HG03045 (cell line): ENCODE results near the gene IQGAP2.
"Not testable (repeated sequence)": the region's sequence is repeated elsewhere in the genome, so short reads cannot be mapped to it uniquely, and the experiment has no call there.

ENCODE experiments used
- ATAC-seq: cut with Tn5 transposase; IDR thresholded peaks from one replicate; pipeline ENCODE4 v1.9.1; 2021; ENCODE audit warnings: mild to moderate bottlenecking, moderate library complexity; ENCODE audit not compliant: unreplicated experiment

IQGAP2 gene

DNA sequence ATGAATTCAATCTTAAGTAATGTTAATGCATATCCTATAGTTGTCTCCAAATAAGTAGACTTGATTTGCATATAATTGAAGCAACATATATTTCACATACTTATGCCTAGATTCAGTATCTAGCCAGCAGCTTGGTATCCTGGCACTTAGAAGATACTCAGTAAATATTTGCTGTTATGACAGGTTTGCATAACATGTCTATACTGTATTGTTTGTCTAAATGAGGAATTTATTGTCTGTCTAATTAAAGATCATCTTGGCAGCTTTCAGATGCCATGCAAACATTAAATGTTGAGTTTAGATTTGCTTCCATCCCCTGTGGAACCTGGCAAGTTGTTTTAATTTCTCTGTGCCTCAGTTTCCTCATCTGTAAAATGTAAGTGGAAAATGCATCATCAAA, 9.4 kb downstream of the IQGAP2 start:
- no peak for ATAC-seq

DNA sequence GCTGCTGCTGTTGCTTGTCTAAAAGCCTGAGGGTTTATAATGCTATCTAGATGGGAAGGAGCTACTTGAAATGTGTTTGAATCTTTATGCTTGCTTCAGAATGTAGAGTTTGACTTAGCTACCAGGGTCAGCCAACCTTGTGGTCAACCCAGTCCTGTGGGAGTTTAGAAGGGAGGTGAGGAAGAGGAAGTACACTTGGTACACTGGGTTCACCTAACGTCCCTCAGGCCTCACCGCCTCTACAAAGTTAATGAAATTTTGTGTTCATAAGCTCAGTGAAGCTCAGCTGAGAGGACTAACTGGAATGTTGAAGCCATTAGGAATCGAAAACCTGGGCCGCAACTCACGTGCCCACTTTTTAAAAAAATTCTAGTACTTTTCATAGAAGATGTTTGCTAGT, 10.7 kb downstream of the IQGAP2 start:
- no peak for ATAC-seq

DNA sequence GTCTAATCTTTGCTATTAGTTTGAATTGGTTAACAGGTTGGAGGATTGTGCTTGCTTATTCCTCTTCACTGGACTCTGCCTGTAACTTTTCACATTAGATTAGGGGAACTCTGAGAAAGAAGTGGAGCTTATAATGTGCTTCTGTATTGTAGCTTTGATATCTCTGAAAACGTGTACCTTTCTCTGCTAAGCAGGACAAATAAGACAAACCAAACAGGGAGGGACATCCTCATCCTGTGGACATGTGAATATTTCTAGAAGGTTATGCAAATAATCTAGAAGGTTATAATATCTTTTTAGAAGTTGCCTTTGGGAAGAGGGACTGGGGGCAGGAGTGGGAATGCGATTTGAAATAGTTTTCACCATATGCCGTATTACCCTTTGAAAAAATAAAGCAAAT, 11.7 kb downstream of the IQGAP2 start:
- no peak for ATAC-seq

DNA sequence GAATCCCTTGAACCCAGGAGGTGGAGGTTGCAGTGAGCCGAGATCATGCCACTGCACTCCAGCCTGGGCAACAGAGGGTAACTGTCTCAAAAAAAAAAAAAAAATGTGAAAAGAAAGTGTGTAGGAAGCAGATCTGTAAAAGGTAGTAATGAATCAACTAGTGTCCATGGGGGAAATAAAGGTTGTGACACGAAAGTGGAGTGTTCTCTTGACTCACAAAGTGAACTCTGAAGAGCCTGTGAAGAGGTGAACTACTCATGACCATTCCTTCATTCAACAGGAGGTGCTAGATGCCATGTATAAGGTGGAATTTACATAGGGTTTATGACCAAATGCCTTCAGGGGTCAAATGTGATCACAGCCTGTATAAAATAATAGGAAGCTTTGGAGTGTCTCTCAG, 12.8 kb downstream of the IQGAP2 start:
- ATAC-seq = no peak

DNA sequence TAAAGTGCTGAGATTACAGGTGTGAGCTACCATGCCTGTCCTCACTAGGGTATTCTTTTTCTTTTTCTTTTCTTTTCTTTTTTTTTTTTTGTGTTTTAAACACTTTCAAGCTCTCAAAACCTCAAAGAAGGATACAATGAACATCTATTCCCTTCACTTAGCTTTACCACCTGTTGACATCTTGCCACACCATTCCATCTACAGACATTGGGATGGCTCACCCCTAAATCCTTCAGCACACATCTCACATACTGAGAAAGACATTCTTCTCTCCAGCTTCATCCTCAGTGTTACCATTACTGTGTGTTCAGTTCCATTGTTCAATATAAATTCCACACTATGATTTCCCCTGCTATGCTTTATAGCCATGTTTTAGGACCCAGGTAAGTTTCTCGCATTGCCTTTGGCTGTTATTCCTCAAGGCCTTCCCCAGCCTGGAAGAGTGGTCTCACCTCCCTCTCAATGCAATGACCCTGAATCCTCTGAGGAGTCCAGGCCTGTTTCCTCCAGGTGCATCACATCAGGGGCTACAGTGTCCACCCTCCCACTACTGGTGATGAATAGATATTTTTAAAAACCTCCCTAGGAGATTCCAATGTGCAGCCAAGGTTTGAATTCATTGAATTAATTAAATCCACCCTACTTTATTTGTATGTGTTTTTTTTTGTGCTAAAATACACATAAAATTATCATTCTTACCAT, 16.7 kb downstream of the IQGAP2 start:
- no peak for ATAC-seq

DNA sequence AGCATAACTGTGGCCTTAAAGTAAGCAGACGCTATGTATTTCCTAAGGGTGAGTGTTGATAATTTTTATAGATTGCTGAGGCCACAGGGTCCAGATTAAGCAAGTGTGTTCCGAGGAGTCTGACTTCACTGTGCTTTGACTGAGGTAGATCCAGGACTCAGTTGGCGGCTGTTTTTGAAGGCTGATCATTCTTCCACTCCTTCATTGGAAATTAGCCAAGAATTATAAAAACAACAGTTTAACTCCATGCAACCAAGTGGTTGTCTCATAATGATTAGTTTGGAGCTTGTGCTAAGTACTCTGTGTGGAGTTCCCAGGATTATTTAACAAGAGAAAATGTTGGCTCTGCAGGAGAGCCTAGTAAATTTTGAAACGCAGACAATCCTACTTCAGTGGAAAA, 19.1 kb downstream of the IQGAP2 start:
- ATAC-seq = no peak

DNA sequence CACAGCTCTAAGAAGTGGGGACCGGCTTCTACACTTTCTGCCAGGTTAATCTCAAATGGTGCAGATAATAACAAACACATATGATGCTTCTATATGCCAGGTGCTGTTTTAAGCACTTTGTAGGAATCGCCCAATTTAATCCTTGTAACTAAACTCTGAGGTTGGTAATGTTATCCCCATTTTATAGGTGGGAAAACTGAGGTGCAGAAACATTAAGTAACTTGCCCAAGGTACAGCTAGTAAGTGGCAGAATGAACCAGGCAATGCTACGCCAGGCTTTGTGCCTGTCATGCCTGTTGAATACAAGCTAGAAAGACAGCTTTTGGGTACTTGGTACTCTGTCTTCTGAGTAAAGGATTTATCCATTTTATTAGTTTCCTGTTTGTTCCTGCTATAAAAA, 19.7 kb downstream of the IQGAP2 start:
- ATAC-seq = no peak

DNA sequence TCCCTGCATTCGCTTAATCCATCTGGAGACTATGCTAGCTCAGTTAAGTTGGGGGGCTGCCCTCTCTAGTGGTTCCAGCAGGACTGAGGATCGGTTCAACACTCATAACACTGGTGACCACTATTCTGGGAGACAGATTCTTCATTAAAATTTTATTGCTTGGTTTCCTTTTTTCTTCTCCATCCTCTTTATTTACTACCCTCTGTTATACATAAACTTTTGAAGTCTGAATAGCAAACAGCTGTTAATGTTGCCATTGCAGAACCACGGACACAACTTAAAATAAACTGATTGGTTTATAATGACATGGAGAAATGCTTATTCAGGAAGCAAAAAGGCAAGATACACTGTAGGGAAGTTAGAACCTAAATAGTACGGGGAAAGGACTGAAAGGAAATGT, 22.1 kb downstream of the IQGAP2 start:
- ATAC-seq = no peak

DNA sequence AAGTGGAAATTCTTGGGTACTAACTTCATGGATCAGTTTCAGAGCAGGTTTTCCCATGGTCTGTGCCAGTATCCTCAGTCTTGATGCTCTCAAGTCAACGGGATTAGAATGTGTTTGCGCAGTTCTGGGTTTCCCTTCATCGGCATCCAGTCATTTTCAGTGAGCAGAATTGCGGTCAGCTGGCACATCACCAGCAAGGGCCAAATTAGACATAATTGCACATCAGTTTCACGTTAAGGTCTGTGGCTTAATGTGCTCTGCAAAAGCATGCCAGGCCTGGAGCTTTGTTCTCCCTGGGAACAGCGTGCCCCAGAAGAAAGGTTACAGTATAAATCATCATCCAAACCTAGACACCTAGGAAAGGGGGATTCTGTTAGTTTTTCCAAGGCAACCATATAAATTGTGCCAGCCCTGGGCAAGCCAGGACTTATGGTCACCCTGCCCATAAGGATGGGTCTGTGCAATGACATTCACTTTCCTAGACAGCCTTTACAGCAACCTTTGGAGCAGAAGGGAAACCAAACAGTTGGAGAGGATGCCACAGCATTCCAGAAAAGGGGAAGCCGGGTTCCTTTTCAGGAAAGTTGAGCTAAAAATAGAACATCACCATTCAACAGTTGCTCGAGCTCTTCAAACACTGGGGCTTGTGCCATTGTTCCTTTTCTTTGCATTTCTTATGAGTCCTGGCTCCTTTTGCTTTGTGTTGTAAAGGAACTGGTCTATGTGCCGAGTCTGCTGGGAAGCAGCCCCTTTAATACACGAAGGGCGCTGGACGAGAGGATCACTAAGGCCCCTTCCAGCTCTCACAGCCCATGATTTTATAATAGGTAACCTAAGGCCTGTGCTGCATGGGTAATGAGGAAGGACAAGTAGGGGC, 23.1 kb downstream of the IQGAP2 start:
- no peak for ATAC-seq

DNA sequence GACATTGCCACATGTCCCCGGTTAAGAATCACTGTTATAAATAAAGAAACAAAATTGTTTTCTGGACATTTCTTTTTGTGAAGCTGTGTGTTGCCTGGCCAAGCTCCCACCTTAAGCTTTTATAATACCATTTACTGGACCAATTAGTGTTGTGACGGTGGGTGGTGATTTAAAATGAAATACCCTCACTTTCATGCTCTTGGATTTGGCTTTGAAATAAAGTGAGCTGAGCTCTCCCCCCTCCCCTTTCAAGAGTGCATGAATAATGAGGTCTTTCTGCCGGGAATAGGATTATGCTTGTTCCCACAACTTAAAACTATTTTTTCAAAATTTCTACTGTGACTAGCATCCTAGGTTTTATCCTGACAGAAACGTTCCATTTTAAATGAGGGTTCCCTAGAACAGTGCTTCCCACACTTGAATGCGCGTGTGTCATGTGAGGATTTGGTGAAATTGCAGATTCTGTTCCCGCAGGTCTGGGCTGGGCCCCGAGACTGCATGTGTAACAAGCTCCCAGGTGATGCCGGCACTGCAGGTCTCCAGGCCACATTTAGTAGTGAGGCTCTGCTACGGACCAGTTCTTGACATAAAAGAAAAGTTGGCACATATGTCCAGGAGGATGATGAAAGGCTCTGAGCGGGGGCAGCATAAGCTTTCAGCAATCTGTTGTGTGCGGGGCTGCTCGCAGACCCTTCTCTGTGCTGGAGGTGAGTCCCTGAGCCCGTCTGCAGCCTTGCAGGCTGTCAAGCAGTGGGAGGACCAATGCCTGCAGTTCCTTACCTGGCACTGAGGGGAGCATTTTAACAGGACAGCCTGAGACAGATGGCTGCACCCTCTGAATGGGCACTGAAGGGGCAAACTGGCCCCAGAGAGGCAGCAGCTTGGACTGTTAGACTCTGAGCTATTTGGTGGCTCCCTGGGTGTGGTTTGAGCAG, 24.4 kb downstream of the IQGAP2 start:
- ATAC-seq = no peak

DNA sequence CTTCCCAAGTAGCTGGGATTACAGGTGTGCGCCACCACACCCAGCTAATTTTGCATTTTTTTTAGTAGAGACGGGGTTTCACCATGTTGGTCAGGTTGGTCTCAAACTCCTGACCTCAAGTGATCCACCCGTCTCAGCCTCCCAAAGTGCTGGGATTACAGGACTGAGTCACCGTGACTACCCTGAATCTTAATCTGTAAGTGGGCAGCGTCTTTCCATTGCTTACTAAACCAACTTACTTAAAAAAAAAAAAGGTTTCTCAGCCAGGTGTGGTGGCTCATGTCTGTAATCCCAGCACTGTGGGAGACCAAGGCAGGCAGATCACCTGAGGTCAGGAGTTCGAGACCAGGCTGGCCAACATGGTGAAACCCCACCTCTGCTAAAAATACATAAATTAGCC, 25.5 kb downstream of the IQGAP2 start:
- not testable (repeated sequence) for ATAC-seq

DNA sequence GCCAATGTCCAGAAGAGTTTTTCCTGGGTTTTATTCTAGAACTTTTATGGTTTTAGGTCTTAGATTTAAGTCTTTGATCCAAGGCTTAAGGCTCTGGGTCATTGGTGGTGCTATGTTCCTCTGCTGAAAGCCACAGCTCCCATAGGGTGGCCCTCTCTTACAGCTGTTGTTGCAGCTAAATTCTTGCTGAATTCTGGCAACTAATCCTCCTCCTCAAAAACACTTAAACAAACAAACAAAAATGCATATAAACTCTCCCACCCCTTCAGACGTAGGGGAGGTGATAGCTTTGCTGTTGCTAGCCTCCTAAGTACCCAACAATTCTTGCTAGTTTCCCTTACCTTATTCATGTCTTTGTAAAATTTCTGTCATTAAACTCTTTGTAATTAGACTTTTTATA, 30.2 kb downstream of the IQGAP2 start:
- ATAC-seq = no peak

DNA sequence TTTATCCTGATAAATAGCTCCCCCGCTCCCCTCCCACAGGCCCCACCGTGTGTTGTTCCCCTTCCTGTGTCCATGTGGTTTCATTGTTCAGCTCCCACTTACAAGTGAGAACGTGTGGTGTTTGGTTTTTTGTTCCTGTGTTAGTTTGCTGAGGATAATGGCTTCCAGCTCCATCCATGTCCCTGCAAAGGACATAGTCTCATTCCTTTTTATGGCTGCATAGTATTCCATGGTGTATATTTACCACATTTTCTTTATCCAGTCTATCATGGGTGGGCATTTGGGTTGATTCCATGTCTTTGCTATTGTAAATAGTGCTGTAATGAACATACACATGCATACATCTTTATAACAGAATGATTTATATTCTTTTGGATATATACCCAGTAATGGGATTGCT, 34.4 kb downstream of the IQGAP2 start:
- not testable (repeated sequence) for ATAC-seq

DNA sequence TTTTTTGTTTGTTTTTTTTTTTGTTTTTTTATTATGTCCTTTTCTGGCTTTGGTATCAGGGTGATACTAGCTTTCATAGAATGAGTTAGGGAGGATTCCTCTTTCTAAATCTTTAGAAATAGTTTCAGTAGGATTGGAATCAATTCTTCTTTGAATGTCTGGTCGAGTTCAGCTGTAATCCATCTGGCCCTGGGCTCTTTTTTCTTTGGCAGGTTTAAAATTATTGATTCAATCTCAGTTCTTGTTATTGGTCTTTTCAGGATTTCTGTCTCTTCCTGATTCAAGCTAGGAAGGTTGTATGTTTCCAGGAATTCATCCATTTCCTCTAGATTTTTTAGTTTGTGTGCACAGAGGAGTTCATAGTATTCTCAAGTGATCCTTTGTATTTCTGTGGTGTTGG, 34.9 kb downstream of the IQGAP2 start:
- no peak for ATAC-seq

DNA sequence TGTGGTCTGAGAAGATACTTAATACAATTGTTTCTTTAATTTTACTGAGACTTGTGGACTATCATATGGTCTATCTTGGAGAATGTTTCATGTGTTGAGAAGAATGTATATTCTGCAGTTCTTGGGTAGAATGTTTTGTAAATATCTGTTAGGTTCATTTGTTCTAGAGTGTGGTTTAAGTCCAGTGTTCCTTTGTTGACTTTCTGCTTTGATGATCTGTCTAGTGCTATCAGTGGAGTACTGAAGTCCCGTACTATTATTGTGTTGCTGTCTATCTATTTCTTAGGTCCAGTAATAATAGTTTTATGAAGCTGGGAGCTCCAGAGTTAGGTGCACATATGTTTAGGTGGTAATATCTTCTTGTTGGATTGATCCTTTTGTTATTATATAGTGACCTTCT, 36.1 kb downstream of the IQGAP2 start:
- ATAC-seq = no peak

DNA sequence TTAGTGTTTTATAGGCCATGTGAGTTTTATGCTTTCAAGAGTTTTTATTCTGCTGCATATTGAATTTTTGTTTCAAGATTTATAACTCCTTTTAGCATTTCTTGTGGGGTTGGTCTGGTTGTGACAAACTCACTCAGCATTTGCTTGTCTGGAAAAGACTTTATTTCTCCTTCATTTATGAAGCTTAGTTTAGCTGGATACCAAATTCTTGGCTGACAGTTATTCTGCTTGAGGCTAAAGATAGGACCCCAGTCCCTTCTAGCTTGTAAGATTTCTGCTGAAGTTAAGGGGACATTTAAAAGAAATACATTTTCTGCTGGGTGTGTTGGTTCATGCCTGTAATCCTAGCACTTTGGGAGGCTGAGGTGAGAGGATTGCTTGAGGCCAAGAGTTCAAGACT, 36.8 kb downstream of the IQGAP2 start:
- ATAC-seq = no peak

DNA sequence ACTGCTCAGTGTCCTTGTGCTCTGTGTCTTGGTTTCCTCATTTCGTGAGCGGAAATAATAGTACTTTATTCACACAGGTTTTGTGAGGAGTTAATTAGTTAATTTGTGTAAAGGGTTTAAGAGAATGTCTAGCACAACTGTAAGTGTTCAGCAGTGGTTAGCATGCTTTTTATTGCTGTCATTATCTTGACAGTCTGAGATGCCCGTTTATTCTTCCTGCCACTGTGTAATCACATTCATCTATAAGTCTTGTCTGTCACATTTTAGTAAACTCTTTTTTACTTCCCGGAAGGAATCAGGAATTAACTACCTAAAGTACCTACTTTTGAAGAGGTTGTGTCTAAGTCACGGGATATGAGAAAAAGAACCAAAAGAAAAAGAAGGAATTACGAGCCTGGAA, 38.0 kb downstream of the IQGAP2 start:
- no peak for ATAC-seq

DNA sequence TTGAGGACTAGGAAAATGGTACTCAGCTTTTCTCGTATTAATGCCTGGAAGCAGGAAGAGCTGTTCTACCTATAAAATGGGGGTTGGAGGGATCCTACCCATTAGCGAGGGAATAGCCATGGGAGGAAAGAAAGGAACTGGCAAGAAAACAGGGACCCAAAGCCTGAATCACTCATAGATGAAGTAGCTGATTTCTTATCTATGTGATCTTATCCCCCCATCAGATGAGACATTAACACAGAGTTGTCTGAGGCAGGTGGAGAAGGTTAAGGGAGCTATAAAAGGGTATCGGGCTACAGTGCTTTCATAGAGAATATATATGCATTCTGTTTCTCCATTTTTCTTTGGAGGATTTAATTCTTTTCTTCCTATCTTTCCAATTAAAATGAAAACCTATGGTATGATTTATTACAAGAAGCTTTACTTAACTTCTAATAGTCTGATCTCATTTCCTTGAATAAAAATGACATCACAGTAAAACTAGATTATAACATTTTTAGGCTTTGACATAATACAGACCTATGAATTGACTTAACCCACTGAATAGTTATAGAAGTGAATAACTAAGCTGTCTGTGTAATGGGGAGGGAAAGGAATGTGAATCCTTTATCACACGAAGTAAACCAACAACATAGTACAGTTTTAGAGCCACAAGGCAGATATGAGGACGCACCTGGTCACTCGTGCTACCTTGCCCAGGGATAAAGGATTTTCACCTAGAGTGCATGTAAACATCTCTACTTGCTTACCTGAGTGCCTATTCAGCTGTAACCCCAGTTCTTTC, 39.0 kb downstream of the IQGAP2 start:
- no peak for ATAC-seq

DNA sequence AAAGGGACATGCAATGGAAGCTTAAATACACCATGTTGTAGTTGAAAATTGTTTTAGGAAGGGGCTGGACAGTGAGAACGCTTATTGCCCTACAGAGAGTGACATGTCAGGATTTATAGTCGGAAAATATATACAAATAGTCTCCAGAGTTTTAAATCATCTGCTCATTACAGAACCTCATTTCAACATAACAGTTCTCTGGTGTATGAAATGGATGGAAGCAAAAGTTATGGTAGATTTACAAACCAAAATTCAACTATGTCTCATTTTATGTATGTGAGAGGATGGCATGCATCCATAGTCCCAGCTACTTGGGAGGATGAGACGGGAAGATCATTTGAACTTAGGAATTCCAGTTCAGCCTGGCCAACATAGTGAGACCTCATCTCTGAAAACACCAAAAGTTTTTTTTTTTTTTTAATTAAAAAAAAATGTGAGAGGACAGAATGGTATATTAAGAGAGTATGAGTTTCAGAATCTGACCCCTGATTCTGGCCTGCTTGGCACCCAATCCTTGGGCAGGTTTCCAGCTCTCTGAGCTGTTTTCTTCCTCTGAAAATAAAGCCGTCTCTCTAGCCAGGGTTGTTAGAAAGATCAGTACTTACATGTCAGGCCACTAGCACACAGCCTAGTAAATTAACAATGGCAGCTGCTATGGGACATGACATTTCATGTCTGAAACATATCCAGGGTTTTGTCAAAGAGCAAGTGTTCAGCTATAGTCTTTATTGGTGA, 40.1 kb downstream of the IQGAP2 start:
- no peak for ATAC-seq

DNA sequence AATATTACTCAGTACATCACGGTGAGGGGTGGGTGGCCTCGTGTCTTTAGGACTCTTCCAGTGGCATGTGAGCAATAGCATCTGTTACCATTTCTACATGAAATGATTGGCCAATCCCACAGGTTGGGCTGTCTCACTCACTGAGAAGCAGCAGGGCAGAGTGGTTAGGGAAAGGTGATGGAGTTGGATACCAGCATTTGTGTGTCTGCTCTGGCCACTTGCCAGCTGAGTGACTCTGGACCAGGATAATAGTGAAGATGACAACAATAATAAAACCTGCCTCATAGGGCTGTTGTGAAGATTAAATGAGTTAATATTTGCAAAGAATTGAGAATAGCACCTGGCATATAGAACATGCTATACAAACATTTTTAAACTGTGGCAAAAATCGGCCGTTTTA, 42.0 kb downstream of the IQGAP2 start:
- ATAC-seq = no peak
